Measurements from ENCODE around the gene ARHGAP42.

ARHGAP42 gene

DNA sequence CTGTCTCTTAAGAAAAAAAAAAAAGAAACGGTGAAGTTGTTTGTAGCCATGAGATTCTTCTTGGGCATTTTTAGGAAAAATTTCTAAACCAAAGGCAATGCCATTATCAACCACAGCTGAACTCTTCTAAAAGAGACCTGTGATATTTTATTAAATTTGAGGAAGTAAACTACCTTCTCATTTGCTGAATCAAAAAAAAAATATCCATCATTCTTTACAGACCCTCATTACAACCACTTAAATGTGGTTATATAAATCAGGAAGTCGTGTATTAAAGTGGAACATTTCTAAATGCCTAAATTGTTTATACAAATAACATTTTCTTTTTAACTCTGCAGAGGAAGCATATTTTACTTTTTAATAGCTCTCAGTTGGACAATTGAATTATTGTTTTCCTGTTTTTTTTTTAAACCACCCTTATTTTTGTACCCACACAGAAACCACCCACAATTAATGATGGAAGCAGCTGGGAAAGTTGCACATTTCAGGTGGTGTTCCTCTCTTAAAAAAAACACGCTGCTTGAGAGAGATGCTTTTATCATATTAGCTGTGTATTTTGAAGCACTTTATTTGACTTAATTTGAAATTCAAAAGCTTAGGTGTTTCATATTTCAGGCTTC lies 91.2 kb downstream of the ARHGAP42 start:
- H3F3A ChIP-seq (ENCODE audit: control insufficient read depth, insufficient read depth), result no peaks in the 10 kb centered on the region
- no peaks in the 10 kb centered on the region for H3K36me3 ChIP-seq (ENCODE audit: control insufficient read depth, low read length)
- H3K4me1 ChIP-seq (ENCODE audit: control insufficient read depth, low read length), result peaks cover 10% of the 10 kb centered on the region
- H4K20me1 ChIP-seq (ENCODE audit: control insufficient read depth, insufficient read depth, low read depth, low read length), result no peaks in the 10 kb centered on the region
- no peaks in the 10 kb centered on the region for H3K79me2 ChIP-seq (ENCODE audit: control insufficient read depth, low read length)
- no peak overlapping the region for H3K4me3 ChIP-seq (ENCODE audit: low read length)
- no peaks in the 10 kb centered on the region for H3K27me3 ChIP-seq (ENCODE audit: control insufficient read depth, low read length)
- H3K4me2 ChIP-seq (ENCODE audit: low read length), result no peak overlapping the region
- no peak overlapping the region for H3K27ac ChIP-seq (ENCODE audit: low read depth, low read length)
- TF ChIP-seq, protein P1, sequence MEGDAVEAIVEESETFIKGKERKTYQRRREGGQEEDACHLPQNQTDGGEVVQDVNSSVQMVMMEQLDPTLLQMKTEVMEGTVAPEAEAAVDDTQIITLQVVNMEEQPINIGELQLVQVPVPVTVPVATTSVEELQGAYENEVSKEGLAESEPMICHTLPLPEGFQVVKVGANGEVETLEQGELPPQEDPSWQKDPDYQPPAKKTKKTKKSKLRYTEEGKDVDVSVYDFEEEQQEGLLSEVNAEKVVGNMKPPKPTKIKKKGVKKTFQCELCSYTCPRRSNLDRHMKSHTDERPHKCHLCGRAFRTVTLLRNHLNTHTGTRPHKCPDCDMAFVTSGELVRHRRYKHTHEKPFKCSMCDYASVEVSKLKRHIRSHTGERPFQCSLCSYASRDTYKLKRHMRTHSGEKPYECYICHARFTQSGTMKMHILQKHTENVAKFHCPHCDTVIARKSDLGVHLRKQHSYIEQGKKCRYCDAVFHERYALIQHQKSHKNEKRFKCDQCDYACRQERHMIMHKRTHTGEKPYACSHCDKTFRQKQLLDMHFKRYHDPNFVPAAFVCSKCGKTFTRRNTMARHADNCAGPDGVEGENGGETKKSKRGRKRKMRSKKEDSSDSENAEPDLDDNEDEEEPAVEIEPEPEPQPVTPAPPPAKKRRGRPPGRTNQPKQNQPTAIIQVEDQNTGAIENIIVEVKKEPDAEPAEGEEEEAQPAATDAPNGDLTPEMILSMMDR (IDR thresholded peaks at IDR 0.05; ENCODE audit: low read depth, low read length, poor library complexity, severe bottlenecking), result no peak
- TF ChIP-seq EZH2phosphoT487 (IDR thresholded peaks at IDR 0.05; ENCODE audit: borderline replicate concordance, low read length), result no peak
- H3K9me2 ChIP-seq (replicated peaks; ENCODE audit: control insufficient read depth, low read length), result no peaks in the 10 kb centered on the region
- H3K9me3 ChIP-seq (ENCODE audit: control insufficient read depth, insufficient read depth, low read length), result no peaks in the 10 kb centered on the region

DNA sequence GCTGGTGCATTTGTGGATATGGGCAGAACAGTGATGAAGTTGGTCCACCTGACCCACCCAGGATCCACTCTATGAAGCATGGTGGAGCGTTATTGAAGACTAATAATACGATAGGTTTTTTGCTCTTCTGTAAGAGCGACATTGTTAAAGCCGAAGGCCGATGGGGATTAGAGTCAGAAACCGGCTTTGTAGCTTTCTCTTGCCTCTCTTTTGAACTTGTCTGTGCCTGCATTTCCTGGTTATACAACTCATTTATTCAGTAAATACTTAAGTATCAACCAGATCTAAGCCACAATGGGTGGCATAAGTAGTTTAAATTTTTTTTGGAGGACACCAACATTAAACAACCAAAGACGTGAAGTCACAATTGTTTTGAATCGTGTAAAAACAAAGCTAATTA lies 93.4 kb downstream of the ARHGAP42 start:
- Histone ChIP-seq H3K4me3 (ENCODE audit: low read length) (no peak overlapping the region), H3K4me1 (ENCODE audit: control insufficient read depth, low read length) (peaks cover 10% of the 10 kb centered on the region), H4K20me1 (ENCODE audit: control insufficient read depth, insufficient read depth, low read depth, low read length) (no peaks in the 10 kb centered on the region), H3F3A (ENCODE audit: control insufficient read depth, insufficient read depth) (no peaks in the 10 kb centered on the region), H3K36me3 (ENCODE audit: control insufficient read depth, low read length) (no peaks in the 10 kb centered on the region), H3K9me3 (ENCODE audit: control insufficient read depth, insufficient read depth, low read length) (no peaks in the 10 kb centered on the region), H3K4me2 (ENCODE audit: low read length) (no peak overlapping the region), H3K79me2 (ENCODE audit: control insufficient read depth, low read length) (no peaks in the 10 kb centered on the region), H3K27me3 (ENCODE audit: control insufficient read depth, low read length) (no peaks in the 10 kb centered on the region), H3K9me2 (replicated peaks; ENCODE audit: control insufficient read depth, low read length) (no peaks in the 10 kb centered on the region), H3K27ac (ENCODE audit: low read depth, low read length) (no peak overlapping the region)
- no peak for TF ChIP-seq EZH2phosphoT487 (IDR thresholded peaks at IDR 0.05; ENCODE audit: borderline replicate concordance, low read length)
- TF ChIP-seq, protein P1 (IDR thresholded peaks at IDR 0.05; ENCODE audit: low read depth, low read length, poor library complexity, severe bottlenecking), result no peak

DNA sequence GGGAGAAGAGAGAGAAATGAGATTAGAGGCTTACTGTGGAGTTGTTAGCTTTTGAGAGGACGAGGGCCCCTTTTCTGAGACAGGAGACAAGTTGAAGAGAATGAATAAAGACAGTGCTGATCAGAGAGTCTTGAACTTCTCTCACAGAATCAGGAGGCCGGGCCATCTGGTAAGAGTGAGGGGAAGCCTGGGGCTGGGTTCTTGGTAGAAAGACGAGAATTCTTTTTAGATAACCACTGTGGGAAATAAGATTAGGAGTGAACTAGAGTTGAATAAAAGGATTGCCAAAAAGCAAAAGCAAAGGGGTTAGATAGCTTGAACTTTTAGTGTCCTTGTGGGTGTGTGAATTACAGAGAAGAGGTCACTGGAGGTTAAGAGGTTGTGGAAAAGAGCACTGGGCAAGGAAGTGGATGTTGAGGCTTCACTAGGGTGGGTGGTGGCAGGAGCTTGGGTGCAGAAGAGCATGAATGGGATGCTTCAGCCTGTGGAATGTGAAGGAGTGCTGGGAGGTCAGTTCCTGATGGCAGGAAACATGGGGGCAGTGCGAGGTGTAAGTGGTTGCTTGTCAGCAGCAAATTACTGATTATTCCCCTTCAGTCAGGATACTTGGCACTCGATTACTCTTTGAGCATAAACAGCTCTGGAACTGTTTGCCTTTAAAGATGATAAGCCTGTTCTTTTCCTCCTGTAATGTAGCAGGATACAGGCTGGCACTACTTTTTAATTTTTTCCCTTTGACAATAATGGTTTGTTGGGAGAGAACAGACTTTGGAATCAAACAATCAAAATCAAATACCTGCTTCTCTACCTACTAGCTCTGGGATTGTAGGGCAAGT lies 98.3 kb downstream of the ARHGAP42 start:
- TF ChIP-seq, protein P1 (IDR thresholded peaks at IDR 0.05; ENCODE audit: low read depth, low read length, poor library complexity, severe bottlenecking), result no peak
- TF ChIP-seq EZH2phosphoT487 (IDR thresholded peaks at IDR 0.05; ENCODE audit: borderline replicate concordance, low read length), result no peak

More for the DNA sequence above, 98.3 kb downstream of the ARHGAP42 start:
- no peaks in the 10 kb centered on the region for H3K27me3 ChIP-seq (ENCODE audit: control insufficient read depth, low read length)
- H3K4me3 ChIP-seq (ENCODE audit: low read length), result no peak overlapping the region
- H3K4me1 ChIP-seq (ENCODE audit: control insufficient read depth, low read length), result no peaks in the 10 kb centered on the region
- no peaks in the 10 kb centered on the region for H3F3A ChIP-seq (ENCODE audit: control insufficient read depth, insufficient read depth)
- H3K4me2 ChIP-seq (ENCODE audit: low read length), result no peak overlapping the region
- no peaks in the 10 kb centered on the region for H3K9me3 ChIP-seq (ENCODE audit: control insufficient read depth, insufficient read depth, low read length)
- no peaks in the 10 kb centered on the region for H3K9me2 ChIP-seq (replicated peaks; ENCODE audit: control insufficient read depth, low read length)
- H4K20me1 ChIP-seq (ENCODE audit: control insufficient read depth, insufficient read depth, low read depth, low read length), result no peaks in the 10 kb centered on the region
- no peaks in the 10 kb centered on the region for H3K36me3 ChIP-seq (ENCODE audit: control insufficient read depth, low read length)
- H3K79me2 ChIP-seq (ENCODE audit: control insufficient read depth, low read length), result no peaks in the 10 kb centered on the region
- no peak overlapping the region for H3K27ac ChIP-seq (ENCODE audit: low read depth, low read length)
